Right lobe of liver (tissue), 4 donors: ENCODE data around the gene ZFR2.

Source experiments
- CTCF ChIP-seq, 4 donors: fragments of 200-600 bp in 3 of 4; fragments of 450-650 bp in 1 of 4; IDR thresholded peaks; one replicate each; pipeline versions ENCODE4 v1.5.1 to v1.8.0; 2016 to 2022; ENCODE audit warnings: antibody characterized with exemption in 4 of 4, mild to moderate bottlenecking in 2 of 4
- POLR2A ChIP-seq: fragments of 450-650 bp; IDR thresholded peaks from one replicate; pipeline ENCODE4 v1.6.1; 2017; ENCODE audit warnings: antibody characterized with exemption, mild to moderate bottlenecking
- donor health status: DM: no; HTN: no; CAD: no.
- donor health status: DM: no; HTN: no; CAD: no.
- donor health status: DM: no; HTN: yes; CAD: no.

GRCh38 chr19:3823350-3823713 is 45.5 kb downstream of the ZFR2 start:
- TF ChIP-seq POLR2A (no peak), CTCF (IDR thresholded peaks at IDR 0.05) (no peak)
